GM10847 (cell line): ENCODE results near the gene BTNL9.

Experiments used
- POLR2A ChIP-seq: IDR thresholded peaks from 2 replicates; pipeline ENCODE4 v1.6.1; 2011; ENCODE audit not compliant: insufficient read length; ENCODE audit errors: extremely low read depth

Gene BTNL9

DNA sequence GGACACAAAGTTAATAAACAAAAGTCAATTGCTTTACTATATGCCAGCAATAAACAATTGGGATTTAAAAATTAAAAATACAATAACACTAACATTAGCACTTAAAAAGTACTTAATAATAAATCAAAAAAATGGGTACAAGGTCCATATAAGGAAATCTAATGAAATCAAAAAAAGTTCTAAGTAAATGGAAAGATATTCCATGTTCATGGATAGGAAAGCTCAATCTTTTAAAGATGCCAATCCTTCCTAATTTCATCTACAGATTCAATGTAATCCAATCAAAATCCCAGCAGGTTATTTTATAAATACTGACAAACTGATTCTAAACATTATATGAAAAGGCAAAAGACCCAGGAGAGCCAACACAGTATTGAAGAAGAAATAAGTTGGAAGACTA, 41.9 kb downstream of the BTNL9 start:
- no peak for TF ChIP-seq POLR2A

- TF ChIP-seq POLR2A = no peak
Observed at GRCh38 chr5:181084621-181085195, 44.6 kb downstream of the BTNL9 start.

DNA sequence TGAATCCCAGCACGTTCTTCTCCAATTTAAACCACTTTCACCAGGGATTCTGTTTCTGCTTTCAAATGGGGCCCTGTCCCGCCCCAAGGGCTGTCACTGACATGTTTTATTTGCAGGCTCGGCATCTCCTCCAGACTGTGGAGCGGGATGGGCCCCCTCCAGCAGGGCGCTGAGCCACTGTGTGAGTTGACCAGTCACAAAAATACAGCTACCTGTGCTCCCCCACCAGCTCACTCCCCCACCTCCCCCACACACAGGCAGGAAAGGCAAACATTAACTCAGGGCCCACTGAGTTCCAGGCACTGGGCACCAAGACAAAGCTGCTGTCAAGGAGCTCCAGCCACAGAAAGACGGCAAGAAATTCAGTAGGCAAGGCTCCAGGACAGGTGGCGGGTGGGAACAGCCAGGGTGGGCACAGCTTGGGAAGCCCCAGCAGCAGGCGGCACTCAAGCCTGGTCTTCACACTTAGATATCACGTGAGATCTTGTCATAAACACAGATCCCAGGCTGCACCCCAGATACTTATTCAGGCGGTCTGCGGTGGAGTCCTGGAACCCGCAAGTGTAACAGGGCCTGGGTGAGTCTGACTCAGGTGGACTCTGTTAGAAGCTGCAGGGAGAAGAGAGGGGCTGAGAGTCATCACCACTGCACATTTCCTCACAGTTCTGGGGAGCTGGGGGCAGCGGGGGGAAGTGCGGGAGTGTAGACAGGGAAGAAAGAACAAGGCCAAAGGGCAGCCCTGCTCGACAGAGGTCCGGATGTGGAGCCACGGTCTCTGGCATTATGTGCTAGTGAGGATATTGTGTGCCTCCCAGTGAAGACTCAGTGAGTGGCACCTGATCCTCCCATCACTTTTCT, 46.2 kb downstream of the BTNL9 start:
- no peak for TF ChIP-seq POLR2A

DNA sequence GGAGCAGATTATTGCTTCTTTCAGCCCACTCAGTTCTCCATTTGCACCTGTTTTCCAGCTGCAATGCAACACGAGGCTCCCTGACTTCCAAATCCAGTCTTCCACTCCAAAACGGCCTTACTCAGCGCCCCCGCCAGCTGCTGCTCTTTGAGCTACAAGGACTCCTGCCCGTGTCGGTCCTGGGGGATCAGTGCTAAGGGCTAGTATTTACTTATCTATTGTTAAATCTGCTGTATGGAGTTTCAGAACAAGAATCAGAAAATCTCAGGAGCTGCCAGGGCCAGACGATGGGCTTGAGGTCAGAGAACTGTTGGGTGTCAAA, 46.8 kb downstream of the BTNL9 start:
- TF ChIP-seq POLR2A = no peak

DNA sequence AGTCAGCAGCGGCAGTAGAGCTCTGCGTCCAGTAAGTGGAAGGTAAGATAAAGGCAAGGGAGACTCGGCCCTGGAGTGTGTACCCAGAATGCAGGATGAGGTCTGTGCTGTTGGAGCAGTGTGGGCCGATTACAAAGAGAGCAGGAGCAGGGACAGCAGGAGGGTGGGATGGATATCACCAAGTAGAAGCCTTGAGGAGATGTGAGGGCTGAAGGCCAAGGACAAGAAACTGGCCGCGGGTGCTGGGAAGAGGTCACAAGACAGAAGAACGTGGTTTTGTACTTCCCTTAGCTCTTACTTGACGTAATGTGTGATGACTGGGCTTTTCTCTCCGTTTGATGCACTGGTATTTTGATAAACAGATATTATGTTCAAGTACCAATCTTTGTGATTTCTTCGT, 47.2 kb downstream of the BTNL9 start:
- TF ChIP-seq POLR2A = no peak

- TF ChIP-seq POLR2A = no peak
Observed at GRCh38 chr5:181088289-181088688, 48.2 kb downstream of the BTNL9 start.

GRCh38 chr5:181092428-181092827, 52.4 kb downstream of the BTNL9 start:
- TF ChIP-seq POLR2A = no peak

DNA sequence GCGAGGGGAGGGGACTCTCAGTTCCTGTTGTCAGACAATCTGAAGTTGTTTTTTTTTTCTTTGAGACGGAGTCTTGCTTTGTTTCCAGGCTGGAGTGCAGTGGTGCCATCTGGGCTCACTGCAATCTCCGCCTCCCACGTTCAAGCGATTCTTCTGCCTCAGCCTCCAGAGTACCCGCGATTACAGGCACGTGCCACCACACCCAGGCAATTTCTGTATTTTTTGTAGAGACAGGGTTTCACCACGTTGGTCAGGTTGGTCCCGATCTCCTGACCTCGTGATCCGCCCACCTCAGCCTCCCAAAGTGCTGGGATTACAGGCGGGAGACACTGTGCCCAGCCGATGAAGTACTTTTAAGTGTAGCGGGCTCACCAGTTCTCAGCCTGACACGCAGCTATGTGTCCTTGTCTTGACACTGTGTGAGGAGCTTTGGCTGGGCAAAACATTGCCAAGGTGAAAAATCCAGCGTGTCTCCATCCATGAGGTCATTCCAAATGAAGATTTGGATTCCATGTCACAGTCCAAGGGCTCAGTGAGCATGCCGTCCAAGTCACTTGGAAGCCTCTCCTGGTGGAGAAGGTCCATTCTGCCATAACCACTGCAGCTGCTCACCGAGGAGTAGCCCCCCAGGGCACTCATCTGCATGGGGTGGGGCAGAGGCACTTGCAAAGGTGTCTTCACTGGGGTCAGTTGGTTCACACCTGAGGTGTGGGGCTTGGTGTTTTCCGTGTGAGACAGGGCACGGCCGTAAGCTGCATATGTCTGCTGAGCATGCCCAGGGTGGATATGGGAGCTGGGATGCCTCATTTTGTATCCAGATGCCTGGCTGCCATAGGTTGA, 58.9 kb downstream of the BTNL9 start:
- no peak for TF ChIP-seq POLR2A

DNA sequence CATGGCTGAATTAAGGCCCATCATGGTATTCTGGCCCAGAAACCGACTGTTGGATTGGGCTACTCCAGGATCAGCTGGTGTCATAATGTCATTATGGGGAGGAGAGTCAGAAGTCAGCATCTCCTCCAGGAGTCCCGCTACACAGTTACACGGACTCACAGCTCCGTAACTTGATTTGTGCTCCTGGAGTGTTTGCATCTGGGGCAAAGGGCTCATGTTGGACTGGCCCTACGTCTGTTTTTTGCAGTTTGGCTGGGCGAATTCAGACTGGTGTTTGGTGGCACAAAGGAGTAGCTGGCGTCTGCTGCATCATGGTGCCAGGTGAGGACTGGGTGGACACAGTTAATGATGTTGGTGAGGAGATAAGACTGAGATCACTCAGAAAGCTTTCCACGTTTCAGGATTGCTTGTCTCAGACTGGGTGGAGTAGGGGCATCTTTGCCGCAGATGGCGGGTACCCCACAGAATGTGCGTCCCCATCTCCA, 59.6 kb downstream of the BTNL9 start:
- no peak for TF ChIP-seq POLR2A

DNA sequence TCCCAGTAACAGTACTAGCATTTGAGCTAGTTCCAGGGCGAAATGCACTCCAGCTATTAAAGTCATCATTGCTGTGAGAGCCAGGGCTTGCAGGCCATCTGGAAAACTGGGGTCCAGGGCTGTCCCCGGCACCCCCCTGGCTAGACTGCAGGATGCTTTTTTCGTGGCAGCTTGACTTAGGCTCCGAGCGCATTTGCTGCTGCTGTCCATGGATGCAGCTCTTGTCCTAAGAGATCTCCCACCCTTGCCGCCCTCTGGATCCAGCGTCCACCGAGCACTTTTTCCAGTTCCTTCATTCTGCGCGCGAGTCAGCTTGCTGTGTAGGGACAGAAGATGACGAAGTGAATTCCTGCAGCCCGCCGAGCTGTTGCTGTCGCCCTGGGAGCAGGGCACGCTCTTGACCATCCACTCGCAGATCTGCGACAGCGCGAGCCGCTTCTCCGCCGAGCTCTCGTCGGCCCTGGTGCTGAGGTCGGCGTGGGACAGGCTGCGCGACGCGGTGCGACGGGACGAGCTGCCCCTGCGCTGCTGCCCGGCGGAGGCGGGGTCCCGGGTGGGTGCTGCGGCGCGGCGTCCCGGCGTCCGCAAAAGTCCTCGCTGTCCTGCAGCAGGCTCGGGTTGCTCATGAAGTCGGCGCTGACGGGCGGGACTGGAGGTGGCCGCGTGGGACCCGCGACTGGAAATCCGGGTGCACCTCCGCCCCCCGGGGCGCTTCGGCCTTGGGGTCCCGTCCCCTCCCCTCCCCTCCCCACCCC, 60.2 kb downstream of the BTNL9 start:
- no peak for TF ChIP-seq POLR2A

DNA sequence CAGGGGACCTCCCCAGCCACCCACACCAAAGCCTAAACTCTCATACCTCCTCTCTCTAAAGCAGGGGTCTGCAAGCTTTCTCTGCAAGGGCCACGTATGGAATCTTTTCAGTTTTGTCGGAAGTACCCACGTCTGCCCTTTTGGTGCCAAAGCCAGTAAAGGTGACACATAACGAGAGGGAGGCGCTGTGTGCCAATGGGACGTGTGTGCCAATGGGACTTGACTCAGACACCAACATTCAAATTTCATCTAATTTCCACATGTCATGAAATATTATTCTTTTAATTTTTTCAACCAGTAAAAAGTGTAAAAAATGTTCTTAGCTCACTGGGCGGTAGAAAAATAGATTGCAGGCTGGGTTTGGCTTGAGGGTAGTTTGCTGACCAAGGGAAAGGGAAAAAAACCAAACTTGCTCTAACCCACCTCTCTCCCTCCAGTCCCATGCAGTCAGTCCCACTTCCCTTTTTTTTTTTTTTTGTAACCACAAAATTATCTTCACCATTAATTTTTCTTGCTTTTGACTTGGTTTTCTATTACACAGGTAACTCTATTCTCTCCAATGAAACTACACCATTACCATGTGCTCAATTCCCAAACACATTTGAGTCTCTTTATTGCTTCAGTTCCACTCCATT, 65.4 kb downstream of the BTNL9 start:
- TF ChIP-seq POLR2A = no peak

DNA sequence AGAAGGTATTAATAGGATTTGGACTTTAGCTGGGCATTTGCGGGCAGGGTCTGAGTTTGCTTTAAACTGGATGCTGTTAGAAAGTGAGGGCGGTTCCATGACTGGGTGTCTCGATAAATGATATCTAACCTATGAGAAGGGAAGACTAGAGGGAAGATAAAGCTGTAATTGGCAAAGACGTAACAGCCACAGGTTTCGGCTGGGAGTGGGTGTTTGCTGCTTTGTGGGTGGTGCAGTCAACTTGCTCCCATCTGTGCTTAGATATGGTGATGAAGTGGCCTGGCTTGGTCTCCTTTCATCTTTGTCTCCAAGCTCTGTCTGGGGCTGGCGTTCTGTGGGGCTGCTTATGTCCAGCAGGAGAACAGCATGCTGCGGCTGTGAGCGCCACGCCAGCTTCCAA, 67.6 kb downstream of the BTNL9 start:
- TF ChIP-seq POLR2A = no peak

DNA sequence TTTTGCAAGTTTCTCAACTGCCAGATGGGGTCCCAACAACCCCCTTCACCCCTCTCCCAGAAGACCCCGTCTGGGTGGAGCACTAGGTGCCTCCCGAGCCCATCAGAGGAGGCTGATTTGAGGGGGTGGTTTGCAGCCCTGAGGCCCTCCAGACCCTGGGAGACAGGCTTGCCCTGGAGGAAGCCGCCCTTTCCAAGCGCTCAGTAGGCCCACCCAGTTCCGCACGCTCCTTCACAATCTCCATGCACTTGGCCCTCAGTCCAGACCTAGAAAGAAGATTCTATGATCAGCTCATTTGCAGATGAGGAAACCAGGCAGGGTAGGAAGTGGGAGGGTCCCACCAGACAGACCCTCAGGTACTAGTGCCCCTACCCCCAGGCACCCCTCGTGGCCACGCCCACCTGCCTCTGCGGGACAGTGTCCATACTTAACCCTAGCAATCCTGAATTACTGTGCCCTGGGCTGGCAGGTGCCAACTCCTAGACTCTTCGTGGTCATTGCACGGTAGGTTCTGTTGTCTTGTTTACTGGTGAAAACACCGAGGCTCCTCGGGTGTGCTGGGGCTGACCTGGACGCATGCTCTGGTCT, 68.6 kb downstream of the BTNL9 start:
- TF ChIP-seq POLR2A = no peak

- TF ChIP-seq POLR2A = no peak
Observed at GRCh38 chr5:181109489-181110013, 69.5 kb downstream of the BTNL9 start.
